GM21786 (cell line): ENCODE data around the gene RPP30.
"Not testable (repeated sequence)": the region's sequence is repeated elsewhere in the genome, so short reads cannot be mapped to it uniquely, and the experiment has no call there.

Experiments used
- ATAC-seq: cut with Tn5 transposase; IDR thresholded peaks from one replicate; pipeline ENCODE4 v1.9.1; 2021; ENCODE audit not compliant: unreplicated experiment

Gene RPP30

GRCh38 chr10:90866050-90866598 is 5.7 kb upstream of the RPP30 start:
- no peak for ATAC-seq

- ATAC-seq, result peak; percentile 42
Measured at GRCh38 chr10:90871279-90871765, 452 bp upstream of the RPP30 start.

- ATAC-seq, result no peak
Measured at GRCh38 chr10:90872648-90873020, 860 bp downstream of the RPP30 start.

GRCh38 chr10:90879062-90879461 is 7.3 kb downstream of the RPP30 start:
- ATAC-seq, result no peak

GRCh38 chr10:90880059-90880719 is 8.4 kb downstream of the RPP30 start:
- ATAC-seq, result not testable (repeated sequence)

- ATAC-seq, result no peak
Measured at GRCh38 chr10:90884431-90884830, 12.7 kb downstream of the RPP30 start.

- ATAC-seq, result no peak
Measured at GRCh38 chr10:90885176-90885575, 13.4 kb downstream of the RPP30 start.

- no peak for ATAC-seq
Measured at GRCh38 chr10:90887555-90887954, 15.8 kb downstream of the RPP30 start.

GRCh38 chr10:90888387-90888786 is 16.6 kb downstream of the RPP30 start:
- ATAC-seq, result no peak

GRCh38 chr10:90889636-90890035 is 17.9 kb downstream of the RPP30 start:
- ATAC-seq, result no peak

GRCh38 chr10:90890347-90890746 is 18.6 kb downstream of the RPP30 start:
- no peak for ATAC-seq

GRCh38 chr10:90893190-90893589 is 21.4 kb downstream of the RPP30 start:
- no peak for ATAC-seq

GRCh38 chr10:90896916-90897315 is 25.1 kb downstream of the RPP30 start:
- ATAC-seq, result not testable (repeated sequence)

GRCh38 chr10:90905925-90906324 is 34.2 kb downstream of the RPP30 start:
- no peak for ATAC-seq

GRCh38 chr10:90906596-90906995 is 34.8 kb downstream of the RPP30 start:
- no peak for ATAC-seq

- peak; percentile 86 for ATAC-seq
Measured at GRCh38 chr10:90911133-90912051, 39.6 kb downstream of the RPP30 start.

- no peak for ATAC-seq
Measured at GRCh38 chr10:90912174-90912573, 40.4 kb downstream of the RPP30 start.

GRCh38 chr10:90912854-90913479 is 41.2 kb downstream of the RPP30 start:
- no peak for ATAC-seq

GRCh38 chr10:90913774-90914420 is 42.1 kb downstream of the RPP30 start:
- ATAC-seq, result no peak

- ATAC-seq, result no peak
Measured at GRCh38 chr10:90914992-90915765, 43.4 kb downstream of the RPP30 start.
